ENCODE data around the gene EMP3. TPM values are rescaled to one million over a fixed set of nuclear protein-coding genes. Genes with fewer than 3 reads are reported as not detected.

The EMP3 gene
- total and polyA plus RNA-seq, 2 of the 13 experiments (the other 11 are each of a cell fraction or from before 2014, with no cell fraction given) = 2.2 to 7.8 TPM

DNA sequence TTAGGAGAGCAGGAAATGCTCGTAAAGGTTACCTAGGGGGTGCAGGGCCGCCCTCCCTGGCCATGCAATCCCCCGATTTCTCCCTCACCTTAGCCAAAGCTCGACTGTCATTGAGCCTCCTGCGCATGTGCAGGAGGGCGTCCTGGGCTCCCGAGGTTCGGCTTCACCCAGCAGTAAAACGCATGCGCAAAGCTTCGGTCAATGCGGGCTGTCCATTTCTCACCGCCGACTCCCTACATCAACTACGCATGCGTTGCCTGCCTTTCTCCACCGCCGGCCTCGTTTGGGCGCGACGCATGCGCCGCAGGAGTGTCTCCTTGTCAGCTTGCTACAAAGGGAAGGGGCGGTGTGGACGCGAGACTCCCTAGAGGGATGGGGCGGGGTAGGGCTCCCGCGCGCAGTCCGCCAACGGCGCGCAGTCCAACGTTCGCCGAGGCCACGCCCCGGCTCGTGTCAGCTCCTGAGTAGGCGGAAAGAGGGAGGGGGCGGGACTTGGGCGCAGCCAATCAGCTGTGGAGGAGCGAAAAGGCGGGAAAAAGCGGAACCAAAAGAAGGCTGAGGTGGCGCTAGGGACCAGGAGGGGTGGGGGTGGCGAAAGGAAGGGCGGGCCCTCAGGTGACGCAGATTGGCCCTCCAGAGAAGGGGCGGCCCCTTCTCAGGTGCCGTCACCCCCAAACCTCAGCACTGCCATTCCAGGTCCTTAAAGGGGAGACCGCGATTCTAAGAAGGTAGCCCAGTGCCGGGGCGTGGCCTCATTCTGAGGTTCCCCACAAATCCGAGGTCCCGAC lies 38.7 kb downstream of the EMP3 start, which contains the start of the genes SYNGR4 and TMEM143 (continued):
- TF ChIP-seq, protein P1, sequence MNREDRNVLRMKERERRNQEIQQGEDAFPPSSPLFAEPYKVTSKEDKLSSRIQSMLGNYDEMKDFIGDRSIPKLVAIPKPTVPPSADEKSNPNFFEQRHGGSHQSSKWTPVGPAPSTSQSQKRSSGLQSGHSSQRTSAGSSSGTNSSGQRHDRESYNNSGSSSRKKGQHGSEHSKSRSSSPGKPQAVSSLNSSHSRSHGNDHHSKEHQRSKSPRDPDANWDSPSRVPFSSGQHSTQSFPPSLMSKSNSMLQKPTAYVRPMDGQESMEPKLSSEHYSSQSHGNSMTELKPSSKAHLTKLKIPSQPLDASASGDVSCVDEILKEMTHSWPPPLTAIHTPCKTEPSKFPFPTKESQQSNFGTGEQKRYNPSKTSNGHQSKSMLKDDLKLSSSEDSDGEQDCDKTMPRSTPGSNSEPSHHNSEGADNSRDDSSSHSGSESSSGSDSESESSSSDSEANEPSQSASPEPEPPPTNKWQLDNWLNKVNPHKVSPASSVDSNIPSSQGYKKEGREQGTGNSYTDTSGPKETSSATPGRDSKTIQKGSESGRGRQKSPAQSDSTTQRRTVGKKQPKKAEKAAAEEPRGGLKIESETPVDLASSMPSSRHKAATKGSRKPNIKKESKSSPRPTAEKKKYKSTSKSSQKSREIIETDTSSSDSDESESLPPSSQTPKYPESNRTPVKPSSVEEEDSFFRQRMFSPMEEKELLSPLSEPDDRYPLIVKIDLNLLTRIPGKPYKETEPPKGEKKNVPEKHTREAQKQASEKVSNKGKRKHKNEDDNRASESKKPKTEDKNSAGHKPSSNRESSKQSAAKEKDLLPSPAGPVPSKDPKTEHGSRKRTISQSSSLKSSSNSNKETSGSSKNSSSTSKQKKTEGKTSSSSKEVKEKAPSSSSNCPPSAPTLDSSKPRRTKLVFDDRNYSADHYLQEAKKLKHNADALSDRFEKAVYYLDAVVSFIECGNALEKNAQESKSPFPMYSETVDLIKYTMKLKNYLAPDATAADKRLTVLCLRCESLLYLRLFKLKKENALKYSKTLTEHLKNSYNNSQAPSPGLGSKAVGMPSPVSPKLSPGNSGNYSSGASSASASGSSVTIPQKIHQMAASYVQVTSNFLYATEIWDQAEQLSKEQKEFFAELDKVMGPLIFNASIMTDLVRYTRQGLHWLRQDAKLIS (CRISPR knock-in tag; IDR thresholded peaks at IDR 0.05) = 0 out of 2 replicates have a peak, but pooled peaks have one; percentile 43
- no peak for TF ChIP-seq REXO4 (CRISPR knock-in tag; IDR thresholded peaks at IDR 0.05; ENCODE audit: borderline replicate concordance)
- TF ChIP-seq SALL1 (CRISPR knock-in tag; IDR thresholded peaks at IDR 0.05) = peak; percentile 60
- no peak for TF ChIP-seq PTBP1 (IDR thresholded peaks at IDR 0.05; ENCODE audit: low read depth, low read length, poor library complexity, severe bottlenecking)
- TF ChIP-seq PHF8 (CRISPR knock-in tag; IDR thresholded peaks at IDR 0.05) = no peak
- TF ChIP-seq, protein P2, sequence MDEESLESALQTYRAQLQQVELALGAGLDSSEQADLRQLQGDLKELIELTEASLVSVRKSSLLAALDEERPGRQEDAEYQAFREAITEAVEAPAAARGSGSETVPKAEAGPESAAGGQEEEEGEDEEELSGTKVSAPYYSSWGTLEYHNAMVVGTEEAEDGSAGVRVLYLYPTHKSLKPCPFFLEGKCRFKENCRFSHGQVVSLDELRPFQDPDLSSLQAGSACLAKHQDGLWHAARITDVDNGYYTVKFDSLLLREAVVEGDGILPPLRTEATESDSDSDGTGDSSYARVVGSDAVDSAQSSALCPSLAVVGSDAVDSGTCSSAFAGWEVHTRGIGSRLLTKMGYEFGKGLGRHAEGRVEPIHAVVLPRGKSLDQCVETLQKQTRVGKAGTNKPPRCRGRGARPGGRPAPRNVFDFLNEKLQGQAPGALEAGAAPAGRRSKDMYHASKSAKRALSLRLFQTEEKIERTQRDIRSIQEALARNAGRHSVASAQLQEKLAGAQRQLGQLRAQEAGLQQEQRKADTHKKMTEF (CRISPR knock-in tag; IDR thresholded peaks at IDR 0.05) = no peak
- no peak for TF ChIP-seq MTA3 (CRISPR knock-in tag; IDR thresholded peaks at IDR 0.05)
- TF ChIP-seq STAT5B (CRISPR knock-in tag; IDR thresholded peaks at IDR 0.05) = no peak
- TF ChIP-seq HDAC1 (CRISPR knock-in tag; IDR thresholded peaks at IDR 0.05) = no peak; the same call in 1 of the 2 replicates
- no peak for TF ChIP-seq SAFB2 (CRISPR knock-in tag; IDR thresholded peaks at IDR 0.05; ENCODE audit: borderline replicate concordance, low read depth)
- TF ChIP-seq, protein P3, sequence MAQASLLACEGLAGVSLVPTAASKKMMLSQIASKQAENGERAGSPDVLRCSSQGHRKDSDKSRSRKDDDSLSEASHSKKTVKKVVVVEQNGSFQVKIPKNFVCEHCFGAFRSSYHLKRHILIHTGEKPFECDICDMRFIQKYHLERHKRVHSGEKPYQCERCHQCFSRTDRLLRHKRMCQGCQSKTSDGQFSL (CRISPR knock-in tag; IDR thresholded peaks at IDR 0.05) = no peak
- peak; percentile 66 for TF ChIP-seq MNT (IDR thresholded peaks at IDR 0.05)
- TF ChIP-seq, protein P4, sequence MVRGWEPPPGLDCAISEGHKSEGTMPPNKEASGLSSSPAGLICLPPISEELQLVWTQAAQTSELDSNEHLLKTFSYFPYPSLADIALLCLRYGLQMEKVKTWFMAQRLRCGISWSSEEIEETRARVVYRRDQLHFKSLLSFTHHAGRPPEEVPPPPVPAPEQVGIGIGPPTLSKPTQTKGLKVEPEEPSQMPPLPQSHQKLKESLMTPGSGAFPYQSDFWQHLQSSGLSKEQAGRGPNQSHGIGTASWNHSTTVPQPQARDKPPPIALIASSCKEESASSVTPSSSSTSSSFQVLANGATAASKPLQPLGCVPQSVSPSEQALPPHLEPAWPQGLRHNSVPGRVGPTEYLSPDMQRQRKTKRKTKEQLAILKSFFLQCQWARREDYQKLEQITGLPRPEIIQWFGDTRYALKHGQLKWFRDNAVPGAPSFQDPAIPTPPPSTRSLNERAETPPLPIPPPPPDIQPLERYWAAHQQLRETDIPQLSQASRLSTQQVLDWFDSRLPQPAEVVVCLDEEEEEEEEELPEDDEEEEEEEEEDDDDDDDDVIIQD (CRISPR knock-in tag; IDR thresholded peaks at IDR 0.05; ENCODE audit: low read depth) = 0 out of 2 replicates have a peak, but pooled peaks have one; percentile 6
- no peak for TF ChIP-seq TRIM24 (CRISPR knock-in tag; IDR thresholded peaks at IDR 0.05)
- no peak for TF ChIP-seq ARNT (IDR thresholded peaks at IDR 0.05)
- no peak for TF ChIP-seq ZNF205 (CRISPR knock-in tag; IDR thresholded peaks at IDR 0.05)
- TF ChIP-seq FOXP4 (CRISPR knock-in tag; IDR thresholded peaks at IDR 0.05) = no peak
